Measurements from ENCODE around the gene SYS1. TPM values are rescaled to one million over a fixed set of nuclear protein-coding genes. Genes with fewer than 3 reads are reported as not detected.
"Not testable (repeated sequence)": the region's sequence is repeated elsewhere in the genome, so short reads cannot be mapped to it uniquely, and the experiment has no call there.

Gene SYS1
- total and polyA plus RNA-seq, 8 donors: 9.6 to 19.0 (median 15.8) TPM

DNA sequence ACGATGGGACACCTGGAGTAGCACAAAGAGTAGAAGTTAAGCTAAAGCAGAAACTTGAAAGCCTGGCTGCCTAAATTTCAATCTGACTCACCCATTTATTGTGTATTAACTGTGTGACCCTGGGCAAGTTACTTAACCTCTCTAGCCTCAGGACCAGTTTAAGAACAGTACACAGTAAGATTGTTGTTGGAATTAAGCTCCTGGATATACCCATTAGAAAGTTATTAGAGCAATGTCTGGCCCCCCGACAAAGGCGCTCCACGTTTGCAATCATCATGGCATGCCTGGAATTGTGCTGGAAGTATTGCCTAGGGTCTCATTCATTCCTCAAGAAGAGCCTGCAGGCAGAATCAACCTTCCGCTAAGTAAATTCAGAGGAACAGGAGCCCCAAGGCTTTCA is 16.1 kb upstream of the SYS1 start:
- Histone ChIP-seq H3K27ac (peak overlapping the region; percentile 76 to 98 (median 92)), H3K4me3 (peak overlapping the region; percentile 45 to 92 (median 77)), H3K27me3 (no peaks in the 10 kb centered on the region), H3K9me3 (no peaks in the 10 kb centered on the region), H3K4me1 (peaks cover 6 to 26% (median 25%) of the 10 kb centered on the region in 3 donors), H3K36me3 (no peaks in the 10 kb centered on the region)
- ATAC-seq: no peak
- WGBS, 2 donors: 16 to 21% methylated on average over 5 of the region's 5 CpGs
- FAIRE-seq: no peak
- TF ChIP-seq, protein P1, sequence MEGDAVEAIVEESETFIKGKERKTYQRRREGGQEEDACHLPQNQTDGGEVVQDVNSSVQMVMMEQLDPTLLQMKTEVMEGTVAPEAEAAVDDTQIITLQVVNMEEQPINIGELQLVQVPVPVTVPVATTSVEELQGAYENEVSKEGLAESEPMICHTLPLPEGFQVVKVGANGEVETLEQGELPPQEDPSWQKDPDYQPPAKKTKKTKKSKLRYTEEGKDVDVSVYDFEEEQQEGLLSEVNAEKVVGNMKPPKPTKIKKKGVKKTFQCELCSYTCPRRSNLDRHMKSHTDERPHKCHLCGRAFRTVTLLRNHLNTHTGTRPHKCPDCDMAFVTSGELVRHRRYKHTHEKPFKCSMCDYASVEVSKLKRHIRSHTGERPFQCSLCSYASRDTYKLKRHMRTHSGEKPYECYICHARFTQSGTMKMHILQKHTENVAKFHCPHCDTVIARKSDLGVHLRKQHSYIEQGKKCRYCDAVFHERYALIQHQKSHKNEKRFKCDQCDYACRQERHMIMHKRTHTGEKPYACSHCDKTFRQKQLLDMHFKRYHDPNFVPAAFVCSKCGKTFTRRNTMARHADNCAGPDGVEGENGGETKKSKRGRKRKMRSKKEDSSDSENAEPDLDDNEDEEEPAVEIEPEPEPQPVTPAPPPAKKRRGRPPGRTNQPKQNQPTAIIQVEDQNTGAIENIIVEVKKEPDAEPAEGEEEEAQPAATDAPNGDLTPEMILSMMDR (IDR thresholded peaks at IDR 0.05): no peak
- intact Hi-C loops (cut with DNase I): no loop called here
- no peak for DNase-seq

DNA sequence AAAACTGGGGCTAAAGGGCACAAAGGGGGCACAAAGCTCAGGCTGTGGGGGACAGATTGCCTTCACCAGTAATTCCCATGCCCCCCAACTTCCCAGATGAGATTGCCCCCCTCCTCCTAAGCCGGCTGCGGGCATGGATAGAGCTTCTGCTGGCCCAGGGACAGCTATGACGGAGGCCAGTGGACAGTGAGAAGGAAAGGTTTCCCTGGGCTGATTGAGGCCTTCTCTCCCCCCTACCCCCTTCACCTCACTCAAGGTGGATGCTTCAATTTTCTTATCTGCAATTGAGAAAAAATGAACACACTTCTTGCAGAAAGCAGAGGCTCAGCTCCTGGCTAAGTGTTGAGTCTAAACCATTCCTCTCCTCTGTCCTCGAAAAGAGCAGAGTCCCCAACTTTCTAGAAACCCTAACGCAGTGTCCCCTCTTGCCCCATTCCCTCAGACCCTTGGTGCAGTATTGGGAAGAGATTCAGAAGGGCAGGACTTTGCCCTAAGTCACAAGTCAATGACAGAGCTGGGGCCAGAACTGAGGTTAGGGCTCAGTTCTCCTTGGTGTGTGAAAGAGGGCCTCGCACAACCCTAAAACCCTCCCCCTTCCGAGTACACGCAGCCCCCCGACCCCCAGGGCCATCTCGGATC is 15.5 kb upstream of the SYS1 start:
- no peak for FAIRE-seq

DNA sequence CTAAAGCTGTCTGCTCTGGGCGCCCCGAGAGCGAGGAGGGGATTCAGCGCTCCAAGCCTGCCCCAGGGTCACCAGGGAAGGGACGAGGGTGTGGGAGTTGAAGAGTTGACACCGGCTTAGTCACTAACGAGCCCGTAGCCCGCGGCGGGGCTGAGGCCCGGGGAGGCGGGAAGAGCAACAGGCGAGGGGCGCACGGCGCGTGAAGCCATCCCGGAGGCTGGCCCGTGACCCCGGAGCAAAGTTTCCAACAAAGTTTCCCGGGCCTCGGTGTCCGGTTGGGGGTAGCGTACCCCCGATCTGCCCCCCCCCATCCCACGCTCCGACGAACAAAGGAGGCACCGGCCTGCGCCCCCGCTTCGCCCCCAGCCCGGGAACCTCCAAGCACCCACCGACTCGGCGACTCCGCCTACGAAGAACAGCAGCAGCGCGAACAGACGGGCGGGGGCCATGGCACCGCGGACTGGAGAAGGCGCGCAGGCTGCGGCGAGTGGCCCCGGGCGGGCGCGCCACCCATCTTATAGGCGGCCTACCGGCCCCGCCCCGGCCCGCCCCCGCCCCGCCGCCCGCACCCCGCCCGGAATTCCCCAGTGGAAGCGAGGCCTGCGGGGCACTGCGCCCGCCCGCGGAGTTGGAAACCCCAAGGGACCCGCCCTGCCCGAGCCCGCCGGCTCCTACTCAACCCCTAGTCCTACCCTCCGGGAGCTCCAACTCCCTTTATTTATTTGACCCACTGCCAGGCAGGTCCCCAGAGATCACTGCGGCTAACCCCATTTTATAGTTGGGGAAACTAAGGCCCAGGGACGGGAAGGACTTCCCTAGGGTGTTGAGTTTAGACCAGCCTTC is 14.8 kb upstream of the SYS1 start, which contains the start of gene SDC4:
TSS of gene SDC4 (minus strand) at position 489 of the 843 bp plus-strand sequence. CDS start at position 449, 40 bp downstream.
- Histone ChIP-seq H3K27me3 (no peaks in the 10 kb centered on the region), H3K4me1 (peaks cover 6 to 19% (median 19%) of the 10 kb centered on the region in 3 donors), H3K36me3 (no peaks in the 10 kb centered on the region), H3K9me3 (no peaks in the 10 kb centered on the region), H3K27ac (peak within 1 kb of the TSS; percentile 76 to 98 (median 92)), H3K4me3 (peak within 1 kb of the TSS; percentile 45 to 92 (median 77))
- peak; percentile 68 to 91 (median 78) for DNase-seq
- peak; percentile 62 to 79 (median 66) for ATAC-seq
- FAIRE-seq: no peak
- intact Hi-C loops (cut with DNase I): no loop called here
- 1% methylated on average over 54 to 77 of the region's 77 CpGs for WGBS, 2 donors
- TF ChIP-seq, protein P1 (IDR thresholded peaks at IDR 0.05): no peak

More for the DNA sequence above, 15.5 kb upstream of the SYS1 start:
- peak overlapping the region; percentile 45 to 92 (median 77) for H3K4me3 ChIP-seq
- H3K4me1 ChIP-seq: peaks cover 6 to 26% (median 25%) of the 10 kb centered on the region in 3 donors
- ATAC-seq: peak; percentile 0 to 4 (median 1)
- H3K9me3 ChIP-seq: no peaks in the 10 kb centered on the region
- intact Hi-C loops (cut with DNase I): no loop called here
- TF ChIP-seq, protein P1 (IDR thresholded peaks at IDR 0.05): no peak
- WGBS, 2 donors: 7 to 12% methylated on average over 7 to 10 of the region's 10 CpGs
- peak overlapping the region; percentile 76 to 98 (median 92) for H3K27ac ChIP-seq
- peak in 1 of 6 donors; percentile 62 for DNase-seq
- no peaks in the 10 kb centered on the region for H3K36me3 ChIP-seq
- H3K27me3 ChIP-seq: no peaks in the 10 kb centered on the region

DNA sequence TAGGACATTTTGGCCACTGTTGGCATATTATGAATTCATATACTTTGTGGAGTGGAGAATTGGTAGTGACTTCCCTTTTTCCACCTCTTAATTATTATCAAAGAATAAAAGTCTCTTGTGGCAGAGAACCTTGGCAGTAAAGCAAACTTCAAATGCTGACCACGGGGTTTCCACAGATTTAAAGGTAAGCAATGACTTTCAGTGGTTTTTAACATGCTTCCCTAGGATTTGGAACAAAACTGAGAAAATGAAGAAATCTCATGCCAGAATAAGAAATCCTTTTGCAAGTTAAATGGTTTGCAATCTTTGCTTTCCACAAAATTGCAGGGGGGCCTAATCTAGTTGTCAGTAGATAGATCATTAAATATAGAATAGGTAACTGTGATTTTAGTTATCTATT is 12.7 kb upstream of the SYS1 start:
- Histone ChIP-seq H3K9me3 (no peaks in the 10 kb centered on the region), H3K4me1 (peaks cover 0 to 5% (median 3%) of the 10 kb centered on the region in 3 donors), H3K36me3 (no peaks in the 10 kb centered on the region), H3K4me3 (no peak overlapping the region), H3K27ac (no peak overlapping the region), H3K27me3 (no peaks in the 10 kb centered on the region)
- ATAC-seq: no peak
- TF ChIP-seq, protein P1 (IDR thresholded peaks at IDR 0.05): no peak
- no peak for FAIRE-seq
- 43 to 47% methylated on average over 1 of the region's 1 CpG for WGBS, 2 donors
- intact Hi-C loops (cut with DNase I): no loop called here
- no peak for DNase-seq

DNA sequence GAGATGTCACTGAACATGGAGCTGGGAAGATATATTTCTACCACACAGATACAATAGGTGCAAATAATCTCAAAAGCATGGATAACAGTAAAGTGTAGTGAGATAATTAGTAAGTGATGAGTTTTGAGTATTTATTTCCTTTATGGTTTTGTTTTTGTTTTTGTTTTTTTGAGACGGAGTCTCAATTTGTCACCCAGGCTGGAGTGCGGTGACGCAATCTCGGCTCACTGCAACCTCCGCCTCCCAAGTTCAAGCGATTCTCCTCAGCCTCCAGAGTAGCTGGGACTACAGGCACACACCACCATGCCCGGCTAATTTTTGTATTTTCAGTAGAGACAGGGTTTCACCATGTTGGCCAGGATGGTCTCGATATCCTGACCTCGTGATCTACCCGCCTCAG is 12.2 kb upstream of the SYS1 start:
- 93 to 95% methylated on average over 10 of the region's 10 CpGs for WGBS, 2 donors
- FAIRE-seq; intact Hi-C loops (cut with DNase I); H3K27ac ChIP-seq; H3K27me3 ChIP-seq; H3K36me3 ChIP-seq; H3K4me1 ChIP-seq; DNase-seq; H3K4me3 ChIP-seq; H3K9me3 ChIP-seq; ATAC-seq: not testable (repeated sequence)
